Mucosa of descending colon (tissue), 3 donors: ENCODE measurements around the gene FBXW4. TPM values are rescaled to one million over a fixed set of nuclear protein-coding genes. Genes with fewer than 3 reads are reported as not detected.

ENCODE experiments used
- ATAC-seq: fragments of 200-7000 bp; cut with Tn5 transposase; one replicate; pipeline ENCODE4 v1.9.1; 2020; ENCODE audit warnings: mild to moderate bottlenecking, moderate library complexity
- DNase-seq, 3 donors: peaks; one replicate each; pipeline ENCODE4 v3.0.0-alpha.2; 2020
- H3K36me3 ChIP-seq: fragments of 200-600 bp; one replicate; pipeline ENCODE4 v1.8.0; 2021; ENCODE audit warnings: low read depth, mild to moderate bottlenecking
- H3K4me1 ChIP-seq: fragments of 200-600 bp; one replicate; pipeline ENCODE4 v1.8.0; 2021; ENCODE audit warnings: low read depth, mild to moderate bottlenecking
- H3K4me3 ChIP-seq: fragments of 200-600 bp; one replicate; pipeline ENCODE4 v1.8.0; 2021; ENCODE audit warnings: mild to moderate bottlenecking
- H3K9me3 ChIP-seq: fragments of 200-600 bp; one replicate; pipeline ENCODE4 v1.8.0; 2021; ENCODE audit warnings: mild to moderate bottlenecking
- CTCF ChIP-seq: fragments of 200-600 bp; IDR thresholded peaks from one replicate; pipeline ENCODE4 v1.8.0; 2022; ENCODE audit warnings: antibody characterized with exemption, mild to moderate bottlenecking
- intact Hi-C, 2 donors: fragments of 100-400 bp; cut with DNase I in 1 of 2; cut with micrococcal nuclease in 1 of 2; formaldehyde crosslinking; loops; one replicate each; pipeline versions ENCODE4 v1.11.0 to v1.11.1; 2022; cut with DNase I, micrococcal nuclease
- microRNA-seq: library from miRNA; unstranded; fragments of <30 nt; microRNA quantifications from one replicate; pipeline ENCODE4, GENCODE V29; 2019
- total RNA-seq, 3 donors: library from RNA; stranded (reverse); fragmentation: NEBNext Ultra II Directional in 2 of 3; extraction: Animal tissue kit (Norgen Biotek cat#: 25700) in 2 of 3; gene quantifications; one replicate each; pipeline versions ENCODE4 v1.2.1 to v1.2.4, GENCODE V29; 2021 to 2023
- donor health status: DM: no; HTN: no; CAD: no; lungs with moderate emphysema.
- donor health status: DM: no; HTN: no; CAD: no.
- donor health status: DM: no; HTN: yes; CAD: no.

FBXW4 gene
- total RNA-seq, 3 donors from 2014 or later, result 57.3 to 126 (median 73.3) TPM

- no peaks in the 10 kb centered on the region for H3K4me1 ChIP-seq
- intact Hi-C loops, result loop anchor here in 1 of 2 donors (10.0 kb wide), 1 partner anchor 289 kb away; no protein-coding TSS in a partner anchor
- DNase-seq, result no peak
Measured at GRCh38 chr10:101563497-101564040, 131.4 kb downstream of the FBXW4 start.

GRCh38 chr10:101563007-101563406, 132.0 kb downstream of the FBXW4 start:
- Histone ChIP-seq H3K4me1 (no peaks in the 10 kb centered on the region), H3K36me3 (no peaks in the 10 kb centered on the region), H3K9me3 (no peaks in the 10 kb centered on the region), H3K4me3 (no peak overlapping the region)
- no peak for DNase-seq
- intact Hi-C loops, result loop anchor here in 1 of 2 donors (10.0 kb wide), 1 partner anchor 288 kb away; no protein-coding TSS in a partner anchor
- ATAC-seq, result no peak
- TF ChIP-seq CTCF, result no peak

More at GRCh38 chr10:101563497-101564040, 131.4 kb downstream of the FBXW4 start:
- H3K9me3 ChIP-seq, result no peaks in the 10 kb centered on the region
- no peak overlapping the region for H3K4me3 ChIP-seq
- ATAC-seq, result no peak
- H3K36me3 ChIP-seq, result no peaks in the 10 kb centered on the region
- TF ChIP-seq CTCF, result no peak

- no peak for TF ChIP-seq CTCF
- ATAC-seq (no peak), DNase-seq (no peak)
- H3K9me3 ChIP-seq, result no peaks in the 10 kb centered on the region
- intact Hi-C loops, result loop anchor here in 1 of 2 donors (10.0 kb wide), 1 partner anchor 287 kb away; no protein-coding TSS in a partner anchor
- no peaks in the 10 kb centered on the region for H3K36me3 ChIP-seq
- H3K4me1 ChIP-seq, result no peaks in the 10 kb centered on the region
- H3K4me3 ChIP-seq, result no peak overlapping the region
Measured at GRCh38 chr10:101562231-101562630, 132.7 kb downstream of the FBXW4 start.

GRCh38 chr10:101561068-101561915, 133.7 kb downstream of the FBXW4 start:
- TF ChIP-seq CTCF, result no peak
- H3K36me3 ChIP-seq, result no peaks in the 10 kb centered on the region
- ATAC-seq, result no peak
- H3K4me1 ChIP-seq, result no peaks in the 10 kb centered on the region
- H3K4me3 ChIP-seq, result no peak overlapping the region
- intact Hi-C loops, result loop anchor here in 1 of 2 donors (10.0 kb wide), 1 partner anchor 286 kb away; no protein-coding TSS in a partner anchor
- no peaks in the 10 kb centered on the region for H3K9me3 ChIP-seq
- DNase-seq, result no peak

Small RNAs within 50 kb of the gene (microRNA-seq; reads per million reads assigned to microRNA genes)
- gene MIR3158-1 (not detected), gene MIR3158-2 (not detected)

Other genes starting within 250 kb of the FBXW4 start
- 10 to 100 TPM; 27.2 to 36.1 (median 32.1) TPM for gene POLL, start 106.9 kb downstream of the FBXW4 start, total RNA-seq
- 10 to 100 TPM in 1 of 3 donors, 1 to 10 TPM in 2; 6.8 to 12.3 (median 9.9) TPM for gene DPCD, start 106.8 kb downstream of the FBXW4 start, total RNA-seq
- gene FGF8, start 80.9 kb upstream of the FBXW4 start, total RNA-seq, result not detected
- 10 to 100 TPM; 14.4 to 27.4 (median 15.3) TPM for gene NPM3, start 88.3 kb upstream of the FBXW4 start, total RNA-seq
- 100 to 1,000 TPM in 2 of 3 donors, 10 to 100 TPM in 1; 80.8 to 112 (median 110) TPM for gene OGA, start 123.3 kb upstream of the FBXW4 start, total RNA-seq
- 1 to 10 TPM; 3.7 to 5.9 (median 4.2) TPM for gene KCNIP2, start 148.6 kb upstream of the FBXW4 start, total RNA-seq